GM21576 (cell line): ENCODE measurements around the gene NME7.
"Not testable (repeated sequence)": the region's sequence is repeated elsewhere in the genome, so short reads cannot be mapped to it uniquely, and the experiment has no call there.

Source experiments
- ATAC-seq: cut with Tn5 transposase; IDR thresholded peaks from one replicate; pipeline ENCODE4 v1.9.1; 2021; ENCODE audit warnings: mild to moderate bottlenecking, moderate library complexity; ENCODE audit not compliant: unreplicated experiment

NME7 gene

DNA sequence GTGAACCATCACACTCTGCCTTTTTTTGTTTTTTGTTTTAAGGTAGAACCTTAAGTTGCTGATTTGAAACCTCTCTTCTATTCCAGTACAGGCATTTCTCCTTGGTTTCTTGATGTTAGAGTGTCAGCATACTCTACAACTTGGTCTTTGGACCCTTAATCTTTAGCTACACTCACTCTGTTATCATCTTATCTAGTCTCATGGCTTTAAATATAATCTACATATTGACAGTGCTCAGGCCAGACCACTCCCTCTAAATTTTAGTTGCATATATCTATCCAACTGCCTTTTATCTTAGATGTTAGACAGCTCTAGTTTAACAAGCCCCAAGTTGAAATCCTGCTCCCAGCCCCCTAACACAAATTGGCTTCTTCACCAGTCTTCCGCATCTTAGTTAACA, 22.1 kb downstream of the NME7 start:
- no peak for ATAC-seq

DNA sequence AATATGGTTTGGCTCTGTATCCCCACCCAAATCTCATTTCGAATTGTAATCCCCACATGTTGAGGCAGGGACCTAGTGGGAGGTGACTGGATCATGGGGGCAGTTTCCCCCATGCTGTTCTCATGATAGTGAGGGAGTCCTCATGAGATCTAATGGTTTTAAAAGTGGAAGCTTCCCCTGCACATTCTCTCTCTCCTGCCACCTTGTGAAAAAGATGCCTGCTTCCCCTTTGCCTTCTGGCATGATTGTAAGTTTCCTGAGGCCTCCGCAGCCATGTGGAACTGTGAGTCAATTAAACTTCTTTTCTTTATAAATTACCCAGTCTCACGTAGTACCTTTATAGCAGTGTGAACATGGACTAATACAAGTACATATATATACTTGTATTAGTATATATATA, 25.5 kb downstream of the NME7 start:
- not testable (repeated sequence) for ATAC-seq

DNA sequence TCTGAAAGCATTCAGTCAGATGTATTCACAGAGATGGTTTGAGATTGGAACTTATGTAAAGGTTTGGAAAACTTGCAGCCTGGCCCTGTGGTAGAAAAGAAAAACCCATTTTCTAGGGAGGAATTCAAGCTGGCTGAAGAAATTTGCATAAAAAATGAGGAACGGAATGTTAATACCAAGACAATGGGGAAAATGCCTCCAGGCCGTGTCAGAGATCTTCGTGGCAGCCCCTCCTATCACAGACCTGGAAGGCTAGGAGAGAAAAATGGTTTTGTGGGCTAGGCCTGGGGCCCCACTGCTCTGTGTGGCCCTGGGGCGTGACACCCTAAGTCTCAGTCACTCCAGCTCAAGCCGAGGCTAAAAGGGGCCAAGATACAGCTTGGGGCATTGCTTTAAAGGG, 26.7 kb downstream of the NME7 start:
- ATAC-seq = no peak

DNA sequence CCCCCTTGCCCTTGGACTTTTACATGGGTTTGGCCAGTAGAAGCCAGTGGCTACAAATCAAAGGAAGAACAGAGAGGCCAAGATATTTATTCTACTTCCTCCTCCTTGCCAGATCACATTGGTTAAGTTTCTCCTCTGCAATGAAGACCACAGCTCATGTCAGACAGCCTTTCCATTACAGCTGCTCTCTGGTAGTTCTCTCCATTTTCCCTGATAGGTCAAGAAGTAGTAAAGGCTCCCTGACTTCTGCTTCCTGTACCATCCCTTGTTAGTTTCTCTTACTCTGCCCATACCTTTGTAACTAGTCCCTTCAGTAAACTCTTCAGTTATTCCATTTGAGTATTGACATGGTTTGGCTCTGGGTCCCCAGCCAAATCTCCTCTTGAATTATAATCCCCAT, 27.8 kb downstream of the NME7 start:
- ATAC-seq = no peak

DNA sequence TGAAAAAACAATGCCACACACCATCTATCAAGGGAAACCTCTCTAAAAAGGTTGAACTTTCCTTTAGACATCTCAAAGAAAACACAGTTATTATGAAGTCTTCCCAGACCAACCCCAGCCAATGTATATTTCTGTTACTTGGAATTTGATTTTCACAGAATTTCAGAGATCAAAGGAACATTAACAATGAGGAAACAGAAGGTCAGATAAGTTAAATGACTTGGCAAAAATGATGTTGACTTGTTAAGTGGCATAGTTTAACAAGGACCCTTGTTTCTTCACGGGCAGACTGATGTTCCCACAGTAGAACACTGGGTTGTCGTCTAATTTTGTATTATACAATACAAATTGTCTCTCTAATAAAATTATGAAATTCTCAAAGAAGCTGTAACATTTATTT, 29.0 kb downstream of the NME7 start:
- no peak for ATAC-seq

DNA sequence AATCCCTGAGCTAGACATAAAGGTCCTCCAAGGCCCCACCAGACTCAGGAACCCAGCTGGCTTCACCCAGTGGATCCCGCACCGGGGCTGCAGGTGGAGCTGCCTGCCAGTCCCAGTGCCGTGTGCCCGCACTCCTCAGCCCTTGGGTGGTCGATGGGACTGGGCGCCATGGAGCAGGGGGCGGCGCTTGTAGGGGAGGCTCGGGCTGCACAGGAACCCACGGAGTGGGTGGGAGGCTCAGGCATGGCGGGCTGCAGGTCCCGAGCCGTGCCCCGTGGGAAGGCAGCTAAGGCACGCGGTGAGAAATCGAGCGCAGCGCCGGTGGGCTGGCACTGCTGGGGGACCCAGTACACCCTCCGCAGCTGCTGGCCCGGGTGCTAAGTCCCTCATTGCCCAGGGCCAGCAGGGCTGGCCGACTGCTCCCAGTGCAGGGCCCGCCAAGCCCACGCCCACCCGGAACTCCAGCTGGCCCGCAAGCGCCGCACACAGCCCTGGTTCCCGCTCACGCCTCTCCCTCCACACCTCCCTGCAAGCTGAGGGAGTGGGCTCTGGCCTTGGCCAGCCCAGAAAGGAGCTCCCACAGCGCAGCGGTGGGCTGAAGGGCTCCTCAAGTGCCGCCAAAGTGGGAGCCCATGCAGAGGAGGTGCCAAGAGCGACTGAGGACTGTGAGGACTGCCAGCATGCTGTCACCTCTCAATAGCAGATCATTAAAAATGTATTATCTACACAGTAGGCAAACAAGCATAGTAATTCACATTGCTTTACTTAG, 30.5 kb downstream of the NME7 start:
- not testable (repeated sequence) for ATAC-seq

DNA sequence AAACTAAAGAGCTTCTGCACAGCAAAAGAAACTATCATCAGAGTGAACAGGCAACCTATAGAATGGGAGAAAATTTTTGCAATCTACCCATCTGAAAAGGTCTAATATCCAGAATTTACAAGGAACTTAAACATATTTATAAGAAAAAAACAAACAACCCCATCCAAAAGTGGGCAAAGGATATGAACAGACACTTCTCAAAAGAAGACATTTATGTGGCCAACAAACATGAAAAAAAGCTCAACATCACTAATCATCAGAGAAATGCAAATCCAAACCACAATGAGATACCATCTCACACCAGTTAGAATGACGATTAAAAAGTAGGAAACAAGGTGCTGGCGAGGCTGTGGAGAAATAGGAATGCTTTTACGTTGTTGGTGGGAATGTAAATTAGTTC, 32.9 kb downstream of the NME7 start:
- ATAC-seq = not testable (repeated sequence)

DNA sequence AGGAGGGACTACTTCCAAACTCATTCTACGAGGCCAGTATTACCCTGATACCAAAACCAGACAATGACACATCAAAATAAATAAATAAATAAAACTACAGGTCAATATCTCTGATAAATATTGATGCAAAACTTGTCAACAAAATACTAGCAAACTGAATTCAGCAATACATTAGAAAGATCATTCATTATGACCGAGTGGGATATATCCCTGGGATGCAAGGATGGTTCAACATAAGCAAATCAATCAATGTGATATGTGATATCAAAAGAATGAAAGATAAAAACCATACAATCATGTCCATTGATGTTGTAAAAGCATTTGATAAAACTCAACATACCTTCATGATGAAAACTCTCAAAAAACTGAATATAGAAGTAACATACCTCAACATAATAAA, 36.7 kb downstream of the NME7 start:
- ATAC-seq = no peak

DNA sequence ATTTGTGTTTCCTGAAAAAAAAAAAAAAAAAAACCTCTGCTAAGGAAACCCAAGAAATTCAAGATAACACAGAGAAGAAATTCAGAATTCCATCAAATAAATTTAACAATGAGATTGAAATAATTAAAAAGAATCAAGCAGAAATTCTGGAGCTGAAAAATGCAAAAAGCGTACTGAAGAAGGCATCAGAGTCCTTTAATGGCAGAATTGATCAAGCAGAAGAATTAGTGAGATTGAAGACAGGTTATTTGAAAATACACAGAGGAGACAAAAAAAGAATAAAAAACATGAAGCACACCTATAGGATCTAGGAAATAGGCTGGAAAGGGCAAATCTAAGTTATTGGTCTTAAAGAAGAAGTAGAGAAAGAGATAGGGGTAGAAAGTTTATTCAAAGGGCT, 38.2 kb downstream of the NME7 start:
- no peak for ATAC-seq

DNA sequence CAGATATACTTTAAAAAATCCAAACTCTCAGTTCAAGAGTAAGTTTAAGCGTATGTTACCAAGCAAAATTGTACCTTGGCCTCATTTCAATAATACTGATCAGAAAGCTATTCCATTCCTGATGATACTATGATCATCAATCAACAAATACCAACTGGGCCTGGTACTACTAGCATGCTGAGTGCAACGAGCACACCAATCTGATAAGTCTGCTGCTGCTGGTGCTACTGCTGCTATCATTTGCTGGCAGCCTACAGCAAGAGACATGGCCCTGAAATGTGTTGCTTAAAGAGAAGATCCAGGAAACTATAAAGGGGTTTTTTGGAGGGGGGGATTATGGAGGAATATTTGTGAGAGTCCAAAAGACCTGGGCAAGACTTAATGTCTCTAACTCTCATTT, 39.7 kb downstream of the NME7 start:
- ATAC-seq = no peak

DNA sequence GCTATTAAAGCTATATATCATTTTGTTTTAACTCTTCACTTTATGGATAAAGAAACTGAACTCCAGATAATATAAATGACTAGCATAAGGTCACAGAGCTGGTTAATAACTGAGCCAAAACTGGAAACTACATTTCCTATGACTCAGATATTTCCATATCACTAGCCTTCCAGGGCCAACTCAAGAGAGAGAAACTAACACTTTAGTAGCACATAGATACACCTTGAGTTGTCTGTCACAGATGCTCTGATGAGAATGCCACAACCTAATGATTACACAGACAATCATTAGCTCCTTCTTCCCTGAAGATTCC, 40.7 kb downstream of the NME7 start:
- ATAC-seq = peak; percentile 89

DNA sequence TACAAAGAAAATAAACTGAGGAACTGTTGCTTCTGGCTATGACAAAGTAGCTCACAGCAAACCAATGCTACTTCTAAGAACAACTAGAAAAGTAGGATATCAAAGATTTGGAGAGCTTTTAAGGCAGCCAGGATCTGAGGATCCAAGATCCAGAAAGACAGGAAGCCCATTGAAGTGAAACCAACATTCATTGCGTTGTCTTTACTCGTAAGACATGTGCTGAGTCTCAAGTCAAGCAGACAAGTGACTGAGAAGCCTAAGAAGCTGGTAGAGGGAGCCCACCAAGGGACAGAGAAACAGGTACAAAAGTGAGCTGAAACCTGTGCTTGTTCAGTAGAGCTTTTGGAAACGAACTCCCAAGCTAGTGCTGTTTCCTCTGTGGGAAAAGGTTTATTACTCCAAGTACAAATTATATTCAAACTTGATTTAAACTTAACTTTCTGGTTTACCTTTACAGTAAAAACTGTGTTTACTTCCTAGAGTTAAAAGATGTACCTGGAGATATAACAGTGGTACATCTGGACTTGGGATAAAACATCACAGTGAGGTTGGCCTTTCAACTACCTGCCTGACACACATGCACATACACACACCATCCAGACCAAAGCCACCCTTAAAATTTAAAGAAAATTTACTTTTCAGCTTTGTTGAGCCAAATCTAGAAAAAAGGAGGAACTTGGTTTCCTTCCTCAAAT, 41.2 kb downstream of the NME7 start:
- ATAC-seq = peak; percentile 20

DNA sequence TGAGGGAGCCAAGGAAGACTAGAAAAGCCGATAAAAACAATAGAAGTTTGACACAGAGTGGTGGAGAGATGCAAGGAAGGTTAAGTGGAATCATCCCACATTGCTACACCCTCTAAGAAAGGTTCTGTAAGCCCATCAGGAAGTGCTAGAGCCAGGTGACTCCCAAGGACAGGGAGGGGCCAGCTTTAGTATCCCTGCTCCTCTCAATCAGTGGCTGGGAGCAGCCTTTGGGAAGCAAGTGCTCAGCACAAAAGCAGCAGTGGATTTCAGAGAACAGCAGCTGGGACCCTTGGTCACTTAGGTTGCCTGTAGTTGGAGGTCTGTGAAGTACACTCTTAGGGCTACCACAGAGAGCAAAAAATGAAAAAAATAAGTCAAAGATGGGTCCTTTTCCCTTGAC, 42.5 kb downstream of the NME7 start:
- ATAC-seq = no peak

DNA sequence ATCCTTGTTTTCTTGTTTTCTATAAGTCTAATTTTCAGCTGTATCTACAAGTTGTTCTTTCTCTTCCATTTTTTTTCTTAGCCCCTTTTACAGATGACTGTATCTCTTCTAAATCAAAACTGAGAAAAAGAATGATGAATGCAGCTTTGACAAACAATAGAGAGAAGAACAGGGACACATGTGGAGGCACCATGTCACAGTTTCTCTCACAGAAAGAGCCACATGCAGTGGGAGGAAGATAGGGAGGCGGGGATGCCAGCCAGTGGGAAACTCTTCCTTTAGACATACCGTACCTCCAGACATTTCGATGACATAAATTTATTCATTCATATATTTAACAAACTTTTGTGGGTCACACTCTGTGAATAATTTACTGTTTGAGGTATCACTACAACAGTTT, 45.5 kb downstream of the NME7 start:
- no peak for ATAC-seq

DNA sequence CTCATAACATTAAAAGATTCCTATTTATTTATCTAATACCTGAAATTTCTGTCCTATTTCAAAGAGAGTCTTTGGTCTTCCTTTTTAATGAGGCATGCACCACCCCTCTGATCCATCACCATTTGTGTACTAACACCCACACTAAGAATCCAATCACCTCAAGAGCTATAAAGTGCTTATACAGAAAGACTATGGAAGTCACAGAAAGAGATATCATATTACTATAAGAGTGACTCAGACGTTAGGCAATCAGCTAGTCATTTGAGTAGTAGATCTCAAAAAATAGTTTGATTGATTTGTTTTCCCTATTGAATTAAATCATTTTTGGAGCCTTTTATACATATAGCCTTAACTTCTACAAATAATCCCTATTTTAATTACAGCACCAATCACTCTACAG, 46.1 kb downstream of the NME7 start:
- ATAC-seq = no peak

DNA sequence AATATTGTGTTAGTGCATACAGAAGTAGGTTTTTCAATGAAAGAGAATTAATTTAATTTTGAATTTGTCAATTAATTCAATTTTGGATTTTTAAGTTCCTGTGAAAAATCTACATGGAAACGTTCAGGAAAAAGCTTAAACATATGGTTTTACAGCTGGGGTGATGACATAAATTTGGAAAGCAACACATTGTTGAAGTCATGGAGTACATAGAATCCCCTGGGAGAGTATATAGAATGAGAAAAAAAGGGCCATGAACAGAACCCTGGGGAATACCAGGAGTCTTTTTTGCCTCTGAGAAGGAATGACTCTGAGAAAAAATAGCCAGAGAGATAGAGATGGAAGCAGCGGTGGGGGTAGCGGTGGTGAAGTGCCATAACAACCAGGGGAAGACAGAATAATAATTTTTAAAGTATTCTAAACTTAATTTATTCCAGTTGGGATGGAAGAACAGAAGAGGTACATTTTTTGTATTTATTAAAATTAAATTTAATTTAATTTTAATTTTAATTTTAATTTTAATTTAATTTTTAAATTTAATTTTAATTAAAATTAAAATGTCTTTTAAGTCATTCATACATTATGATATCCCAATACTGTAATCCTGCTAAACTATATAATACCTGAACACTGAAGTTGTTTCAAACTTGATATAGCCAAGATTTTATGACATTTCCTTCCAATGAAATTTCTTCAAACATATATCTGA, 48.9 kb downstream of the NME7 start:
- ATAC-seq = no peak

DNA sequence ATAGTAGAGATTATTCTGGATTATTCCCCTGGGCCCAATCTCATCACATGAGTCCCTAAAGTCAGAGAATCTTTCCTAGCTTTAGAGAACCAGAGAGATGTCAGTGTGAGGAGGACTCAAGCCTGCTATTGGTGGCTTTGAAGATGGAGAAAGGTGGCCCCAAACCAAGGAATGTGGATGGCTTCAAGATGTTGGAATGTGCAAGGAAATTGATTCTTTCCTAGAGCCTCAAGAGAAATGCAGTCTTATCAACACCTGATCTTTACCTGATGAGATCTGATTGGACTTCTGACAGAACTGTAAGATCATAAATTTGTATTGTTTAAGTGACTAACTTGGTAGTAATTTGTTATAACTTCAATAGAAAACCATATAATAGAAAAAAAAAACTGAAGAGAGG, 51.0 kb downstream of the NME7 start:
- ATAC-seq = no peak

DNA sequence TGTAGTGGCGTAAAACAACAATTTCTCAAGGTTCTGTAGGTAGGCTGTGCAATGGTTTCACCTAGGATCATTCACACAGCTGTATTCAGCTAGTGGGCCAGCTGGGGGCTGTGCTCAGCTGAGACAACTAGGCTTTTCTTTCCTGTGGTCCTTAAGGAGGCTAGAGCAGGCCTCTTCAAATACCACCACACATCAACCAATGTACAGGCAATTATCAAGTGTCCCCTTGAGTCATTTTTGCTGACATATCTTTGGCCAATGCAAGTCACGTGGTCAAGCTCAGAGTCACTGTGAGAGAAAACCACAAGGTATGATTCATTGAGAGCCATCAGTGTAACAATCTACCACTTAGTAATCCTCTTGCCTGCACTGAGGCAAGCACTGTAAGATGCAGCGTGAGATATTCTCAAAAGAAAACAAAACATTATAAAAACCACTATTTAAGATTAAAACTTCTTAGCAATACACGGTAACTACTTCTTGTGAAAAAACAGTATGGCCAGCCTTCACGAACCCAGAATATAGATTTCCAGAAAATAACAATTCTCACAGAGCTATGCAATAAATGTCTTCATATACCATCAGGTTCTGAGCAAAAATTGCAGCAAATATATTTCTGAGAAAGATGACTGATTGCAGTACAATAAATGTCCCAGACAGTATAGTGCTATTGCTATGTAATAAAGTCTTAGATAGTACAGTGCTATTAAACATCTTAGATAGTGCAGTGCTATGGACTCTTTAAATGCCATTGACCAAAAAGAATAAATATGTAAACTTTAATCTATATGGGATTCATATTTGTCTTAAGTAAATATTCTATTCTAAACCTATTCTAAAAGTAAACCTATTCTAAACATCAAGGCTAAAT, 55.3 kb downstream of the NME7 start:
- no peak for ATAC-seq

DNA sequence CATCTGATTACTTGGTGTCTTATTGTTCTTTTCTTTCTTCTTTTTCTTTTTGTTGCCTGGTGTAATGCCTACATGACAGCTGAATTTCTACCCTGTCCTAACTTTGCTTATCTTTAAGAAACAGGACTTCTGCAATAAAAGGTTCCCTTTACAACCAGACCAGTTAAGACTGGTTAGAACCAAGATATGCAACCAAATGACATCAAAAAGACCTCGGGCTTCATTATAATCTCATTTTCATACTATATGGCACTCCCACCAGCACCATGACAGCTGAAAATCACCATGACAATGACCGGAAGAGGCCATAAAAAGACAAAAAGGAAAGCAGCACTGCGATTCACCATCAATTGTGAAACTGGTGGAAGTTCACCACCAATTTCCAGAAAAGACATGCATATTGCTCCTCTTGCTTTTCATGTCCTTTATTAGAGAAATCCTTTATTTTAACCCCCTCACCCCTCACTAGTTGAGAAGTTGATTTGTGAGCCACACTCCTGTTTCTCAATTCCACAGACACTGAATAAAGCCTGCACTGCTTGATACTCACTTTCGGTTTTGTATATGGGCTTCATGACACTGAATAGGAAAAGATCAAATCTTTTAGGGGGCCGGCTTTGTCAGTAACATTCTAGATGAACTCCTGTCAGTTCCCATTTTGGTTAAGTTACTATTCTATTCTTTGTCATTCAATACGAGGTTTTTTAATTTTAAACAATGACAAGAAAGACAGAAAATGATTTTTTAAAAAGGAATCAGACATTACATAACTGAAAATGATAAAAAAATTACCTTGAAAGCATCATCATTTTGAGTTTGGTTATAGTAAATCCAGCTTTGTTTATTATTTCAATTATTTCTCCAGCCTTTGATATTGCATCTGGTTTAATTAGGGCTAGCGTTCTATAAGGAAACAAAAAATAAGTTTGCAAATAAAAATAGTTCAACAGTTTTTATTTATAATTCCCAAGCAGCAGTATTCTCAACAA, 58.1 kb downstream of the NME7 start:
- peak; percentile 61 for ATAC-seq
